ENCODE data around the gene CCZ1. TPM values are rescaled to one million over a fixed set of nuclear protein-coding genes. Genes with fewer than 3 reads are reported as not detected.
"Not testable (repeated sequence)": the region's sequence is repeated elsewhere in the genome, so short reads cannot be mapped to it uniquely, and the experiment has no call there.

The CCZ1 gene
- total and polyA plus RNA-seq, 10 of the 15 experiments (the other 5 are each of a cell fraction or from before 2014, with no cell fraction given), result 26.6 to 109 (median 66.3) TPM

- H3K4me1 ChIP-seq (ENCODE audit: control insufficient read depth, insufficient read depth, low read length); H3K27ac ChIP-seq (ENCODE audit: control insufficient read depth, insufficient read depth); BruUV-seq (replicated peaks); H3K9me3 ChIP-seq (replicated peaks; ENCODE audit: control insufficient read depth, insufficient read depth, low read length); H3K9ac ChIP-seq (ENCODE audit: control insufficient read depth, insufficient read depth, low read length); H3K4me2 ChIP-seq (ENCODE audit: control insufficient read depth, insufficient read depth); POLR2A ChIA-PET; FAIRE-seq; CTCF ChIA-PET; H3K36me3 ChIP-seq (ENCODE audit: control insufficient read depth in 2 of 2, insufficient read depth in 2 of 2, low read length in 1 of 2); H2AFZ ChIP-seq (ENCODE audit: control insufficient read depth, low read depth, low read length); RAD21 ChIA-PET (ENCODE audit: unreplicated experiment); H4K20me1 ChIP-seq (ENCODE audit: control insufficient read depth, insufficient read depth); H3K4me3 ChIP-seq; H3K27me3 ChIP-seq (replicated peaks in 1 of 2; ENCODE audit: control insufficient read depth in 2 of 2, insufficient read depth in 2 of 2, low read length in 1 of 2); DNase-seq (ENCODE audit: low read depth, low spot score); intact Hi-C loops (cut with micrococcal nuclease; ENCODE audit: unreplicated experiment); in situ Hi-C loops (cut with MboI); H3K79me2 ChIP-seq (ENCODE audit: control insufficient read depth, insufficient read depth, low read length); SMC1A ChIA-PET (ENCODE audit: uncharacterized antibody, unreplicated experiment): not testable (repeated sequence)
- peak; percentile 31; the same call in 2 of the 3 replicates for ATAC-seq
- WGBS (ENCODE audit: insufficient coverage, insufficient replicate concordance, low lambda C conversion rate, missing lambda C conversion rate), result 66% methylated on average over 17 of the region's 43 CpGs
These were observed 71.9 kb downstream of the CCZ1 start, which contains the start of gene RSPH10B for GRCh38 chr7:5970347-5970911. Gene RSPH10B (minus strand): TSS chr7:5970689. CDS start chr7:5967116, 3,573 bp downstream.

- in situ Hi-C loops (cut with MboI); FAIRE-seq; CTCF ChIA-PET; SMC1A ChIA-PET (ENCODE audit: uncharacterized antibody, unreplicated experiment); H3K79me2 ChIP-seq (ENCODE audit: control insufficient read depth, insufficient read depth, low read length); RAD21 ChIA-PET (ENCODE audit: unreplicated experiment); H3K4me2 ChIP-seq (ENCODE audit: control insufficient read depth, insufficient read depth); ATAC-seq; H3K4me1 ChIP-seq (ENCODE audit: control insufficient read depth, insufficient read depth, low read length); H3K4me3 ChIP-seq; POLR2A ChIA-PET; DNase-seq (ENCODE audit: low read depth, low spot score); intact Hi-C loops (cut with micrococcal nuclease; ENCODE audit: unreplicated experiment); H3K27ac ChIP-seq (ENCODE audit: control insufficient read depth, insufficient read depth); H3K36me3 ChIP-seq (ENCODE audit: control insufficient read depth in 2 of 2, insufficient read depth in 2 of 2, low read length in 1 of 2); H2AFZ ChIP-seq (ENCODE audit: control insufficient read depth, low read depth, low read length); H3K27me3 ChIP-seq (replicated peaks in 1 of 2; ENCODE audit: control insufficient read depth in 2 of 2, insufficient read depth in 2 of 2, low read length in 1 of 2); H3K9ac ChIP-seq (ENCODE audit: control insufficient read depth, insufficient read depth, low read length); H3K9me3 ChIP-seq (replicated peaks; ENCODE audit: control insufficient read depth, insufficient read depth, low read length); H4K20me1 ChIP-seq (ENCODE audit: control insufficient read depth, insufficient read depth): not testable (repeated sequence)
- no CpG with 5 or more reads among the region's 8 CpGs for WGBS (ENCODE audit: insufficient coverage, insufficient replicate concordance, low lambda C conversion rate, missing lambda C conversion rate)
- TSS peak; percentile 66 for BruUV-seq (replicated peaks)
These were observed 75.0 kb downstream of the CCZ1 start for GRCh38 chr7:5973580-5973979.

Small RNAs within 50 kb of the gene (small RNA-seq; reads per million reads assigned to genes)
- not detected for gene RN7SL556P

Other genes with a start within 250 kb of the CCZ1 start
Only the 7 nearest of the 8 such genes appear.
- 20.1 and 21.3 TPM in 2 replicates for gene RNF216, start 117.1 kb upstream of the CCZ1 start, total RNA-seq (2014; rRNA removed)
- 19.6 and 20.3 TPM in 2 replicates for gene RNF216, start 117.1 kb upstream of the CCZ1 start, total RNA-seq (2014; rRNA removed; fragmentation: Illumina TruSeq; extraction: Trizol)
- gene RNF216, start 117.1 kb upstream of the CCZ1 start, total RNA-seq (2021), result 26.0 and 29.5 TPM in 2 replicates
- gene RNF216, start 117.1 kb upstream of the CCZ1 start, polyA plus RNA-seq (2011; rRNA removed), result 24.6 and 25.0 TPM in 2 replicates
- 20.3 and 24.9 TPM in 2 replicates for gene RNF216, start 117.1 kb upstream of the CCZ1 start, polyA plus RNA-seq (2014; fragmentation: Illumina TruSeq; extraction: Trizol)
- 1 to 10 TPM; 3.6 to 6.3 TPM for gene RNF216, start 117.1 kb upstream of the CCZ1 start, polyA plus RNA-seq (2014; fragmentation: Nextera tagmentation; extraction: Ambion mirVana)
- 25.2 and 26.1 TPM in 2 replicates for gene RNF216, start 117.1 kb upstream of the CCZ1 start, polyA plus RNA-seq (2014; rRNA removed)
- gene RNF216, start 117.1 kb upstream of the CCZ1 start, polyA plus RNA-seq (2016; fragmentation: Nextera tagmentation; extraction: Ambion mirVana), result 10 to 100 TPM; 30.0 to 31.1 TPM
- not detected in 2 replicates for gene OCM, start 17.9 kb upstream of the CCZ1 start, total RNA-seq (2014; rRNA removed)
- gene OCM, start 17.9 kb upstream of the CCZ1 start, total RNA-seq (2014; rRNA removed; fragmentation: Illumina TruSeq; extraction: Trizol), result not detected in 2 replicates
- not detected in 2 replicates for gene OCM, start 17.9 kb upstream of the CCZ1 start, total RNA-seq (2021)
- gene OCM, start 17.9 kb upstream of the CCZ1 start, polyA plus RNA-seq (2011; rRNA removed), result not detected in 2 replicates
- not detected in 2 replicates for gene OCM, start 17.9 kb upstream of the CCZ1 start, polyA plus RNA-seq (2014; fragmentation: Illumina TruSeq; extraction: Trizol)
- not detected for gene OCM, start 17.9 kb upstream of the CCZ1 start, polyA plus RNA-seq (2014; fragmentation: Nextera tagmentation; extraction: Ambion mirVana)
- 0.20 TPM in 1 of 2 replicates, not detected in the other for gene OCM, start 17.9 kb upstream of the CCZ1 start, polyA plus RNA-seq (2014; rRNA removed)
- not detected for gene OCM, start 17.9 kb upstream of the CCZ1 start, polyA plus RNA-seq (2016; fragmentation: Nextera tagmentation; extraction: Ambion mirVana)
- gene RSPH10B, start 72.0 kb downstream of the CCZ1 start, total RNA-seq (2014; rRNA removed), result 0.05 TPM in 1 of 2 replicates, not detected in the other
- gene RSPH10B, start 72.0 kb downstream of the CCZ1 start, total RNA-seq (2014; rRNA removed; fragmentation: Illumina TruSeq; extraction: Trizol), result 0.23 TPM in 1 of 2 replicates, not detected in the other
- gene RSPH10B, start 72.0 kb downstream of the CCZ1 start, total RNA-seq (2021), result 0.35 TPM in 1 of 2 replicates, not detected in the other
- 0.03 TPM in 1 of 2 replicates, not detected in the other for gene RSPH10B, start 72.0 kb downstream of the CCZ1 start, polyA plus RNA-seq (2011; rRNA removed)
- gene RSPH10B, start 72.0 kb downstream of the CCZ1 start, polyA plus RNA-seq (2014; fragmentation: Illumina TruSeq; extraction: Trizol), result not detected in 2 replicates
- gene RSPH10B, start 72.0 kb downstream of the CCZ1 start, polyA plus RNA-seq (2014; fragmentation: Nextera tagmentation; extraction: Ambion mirVana), result not detected
- not detected in 2 replicates for gene RSPH10B, start 72.0 kb downstream of the CCZ1 start, polyA plus RNA-seq (2014; rRNA removed)
- not detected for gene RSPH10B, start 72.0 kb downstream of the CCZ1 start, polyA plus RNA-seq (2016; fragmentation: Nextera tagmentation; extraction: Ambion mirVana)
- 19.6 and 22.9 TPM in 2 replicates for gene PMS2, start 110.3 kb downstream of the CCZ1 start, total RNA-seq (2014; rRNA removed)
- 25.4 and 25.5 TPM in 2 replicates for gene PMS2, start 110.3 kb downstream of the CCZ1 start, total RNA-seq (2014; rRNA removed; fragmentation: Illumina TruSeq; extraction: Trizol)
- 19.3 and 21.4 TPM in 2 replicates for gene PMS2, start 110.3 kb downstream of the CCZ1 start, total RNA-seq (2021)
- 16.8 and 20.5 TPM in 2 replicates for gene PMS2, start 110.3 kb downstream of the CCZ1 start, polyA plus RNA-seq (2011; rRNA removed)
- gene PMS2, start 110.3 kb downstream of the CCZ1 start, polyA plus RNA-seq (2014; fragmentation: Illumina TruSeq; extraction: Trizol), result 19.8 and 23.0 TPM in 2 replicates
- gene PMS2, start 110.3 kb downstream of the CCZ1 start, polyA plus RNA-seq (2014; fragmentation: Nextera tagmentation; extraction: Ambion mirVana), result 1 to 10 TPM; 3.6 to 4.7 TPM
- gene PMS2, start 110.3 kb downstream of the CCZ1 start, polyA plus RNA-seq (2014; rRNA removed), result 13.2 and 14.0 TPM in 2 replicates
- 10 to 100 TPM; 17.9 to 18.0 TPM for gene PMS2, start 110.3 kb downstream of the CCZ1 start, polyA plus RNA-seq (2016; fragmentation: Nextera tagmentation; extraction: Ambion mirVana)
- 82.3 and 94.3 TPM in 2 replicates for gene AIMP2, start 110.5 kb downstream of the CCZ1 start, total RNA-seq (2014; rRNA removed)
- 57.2 and 59.9 TPM in 2 replicates for gene AIMP2, start 110.5 kb downstream of the CCZ1 start, total RNA-seq (2014; rRNA removed; fragmentation: Illumina TruSeq; extraction: Trizol)
- 61.0 and 61.8 TPM in 2 replicates for gene AIMP2, start 110.5 kb downstream of the CCZ1 start, total RNA-seq (2021)
- gene AIMP2, start 110.5 kb downstream of the CCZ1 start, polyA plus RNA-seq (2011; rRNA removed), result 40.2 and 52.9 TPM in 2 replicates
- 29.5 and 46.7 TPM in 2 replicates for gene AIMP2, start 110.5 kb downstream of the CCZ1 start, polyA plus RNA-seq (2014; fragmentation: Illumina TruSeq; extraction: Trizol)
- 10 to 100 TPM; 55.6 to 80.0 TPM for gene AIMP2, start 110.5 kb downstream of the CCZ1 start, polyA plus RNA-seq (2014; fragmentation: Nextera tagmentation; extraction: Ambion mirVana)
- gene AIMP2, start 110.5 kb downstream of the CCZ1 start, polyA plus RNA-seq (2014; rRNA removed), result 91.7 and 95.0 TPM in 2 replicates
- 100 to 1,000 TPM; 129 to 130 TPM for gene AIMP2, start 110.5 kb downstream of the CCZ1 start, polyA plus RNA-seq (2016; fragmentation: Nextera tagmentation; extraction: Ambion mirVana)
- 0.11 and 0.16 TPM in 2 replicates for gene ANKRD61, start 132.6 kb downstream of the CCZ1 start, total RNA-seq (2014; rRNA removed)
- 0.18 and 0.22 TPM in 2 replicates for gene ANKRD61, start 132.6 kb downstream of the CCZ1 start, total RNA-seq (2014; rRNA removed; fragmentation: Illumina TruSeq; extraction: Trizol)
- gene ANKRD61, start 132.6 kb downstream of the CCZ1 start, total RNA-seq (2021), result 0.18 TPM in 1 of 2 replicates, not detected in the other
- 0.18 TPM in 1 of 2 replicates, not detected in the other for gene ANKRD61, start 132.6 kb downstream of the CCZ1 start, polyA plus RNA-seq (2011; rRNA removed)
- gene ANKRD61, start 132.6 kb downstream of the CCZ1 start, polyA plus RNA-seq (2014; fragmentation: Illumina TruSeq; extraction: Trizol), result 0.34 and 0.35 TPM in 2 replicates
- gene ANKRD61, start 132.6 kb downstream of the CCZ1 start, polyA plus RNA-seq (2014; fragmentation: Nextera tagmentation; extraction: Ambion mirVana), result under 1 TPM; 0.20 to 0.37 TPM
- 0.22 and 0.64 TPM in 2 replicates for gene ANKRD61, start 132.6 kb downstream of the CCZ1 start, polyA plus RNA-seq (2014; rRNA removed)
- under 1 TPM; 0.51 to 0.57 TPM for gene ANKRD61, start 132.6 kb downstream of the CCZ1 start, polyA plus RNA-seq (2016; fragmentation: Nextera tagmentation; extraction: Ambion mirVana)
- gene EIF2AK1, start 160.4 kb downstream of the CCZ1 start, total RNA-seq (2014; rRNA removed), result 120 and 141 TPM in 2 replicates
- gene EIF2AK1, start 160.4 kb downstream of the CCZ1 start, total RNA-seq (2014; rRNA removed; fragmentation: Illumina TruSeq; extraction: Trizol), result 22.4 and 25.3 TPM in 2 replicates
- gene EIF2AK1, start 160.4 kb downstream of the CCZ1 start, total RNA-seq (2021), result 92.9 and 96.9 TPM in 2 replicates
- gene EIF2AK1, start 160.4 kb downstream of the CCZ1 start, polyA plus RNA-seq (2011; rRNA removed), result 80.4 and 90.9 TPM in 2 replicates
- gene EIF2AK1, start 160.4 kb downstream of the CCZ1 start, polyA plus RNA-seq (2014; fragmentation: Illumina TruSeq; extraction: Trizol), result 74.5 and 89.8 TPM in 2 replicates
- 10 to 100 TPM; 15.6 to 23.3 TPM for gene EIF2AK1, start 160.4 kb downstream of the CCZ1 start, polyA plus RNA-seq (2014; fragmentation: Nextera tagmentation; extraction: Ambion mirVana)
- 143 and 169 TPM in 2 replicates for gene EIF2AK1, start 160.4 kb downstream of the CCZ1 start, polyA plus RNA-seq (2014; rRNA removed)
- 100 to 1,000 TPM in 1 of 2 experiments, 10 to 100 TPM in 1; 97.6 to 116 TPM for gene EIF2AK1, start 160.4 kb downstream of the CCZ1 start, polyA plus RNA-seq (2016; fragmentation: Nextera tagmentation; extraction: Ambion mirVana)

All from GM12878 (cell line).